ENCODE data around the gene ZNF708.
"Not testable (repeated sequence)": the region's sequence is repeated elsewhere in the genome, so short reads cannot be mapped to it uniquely, and the experiment has no call there.

ZNF708 gene

DNA sequence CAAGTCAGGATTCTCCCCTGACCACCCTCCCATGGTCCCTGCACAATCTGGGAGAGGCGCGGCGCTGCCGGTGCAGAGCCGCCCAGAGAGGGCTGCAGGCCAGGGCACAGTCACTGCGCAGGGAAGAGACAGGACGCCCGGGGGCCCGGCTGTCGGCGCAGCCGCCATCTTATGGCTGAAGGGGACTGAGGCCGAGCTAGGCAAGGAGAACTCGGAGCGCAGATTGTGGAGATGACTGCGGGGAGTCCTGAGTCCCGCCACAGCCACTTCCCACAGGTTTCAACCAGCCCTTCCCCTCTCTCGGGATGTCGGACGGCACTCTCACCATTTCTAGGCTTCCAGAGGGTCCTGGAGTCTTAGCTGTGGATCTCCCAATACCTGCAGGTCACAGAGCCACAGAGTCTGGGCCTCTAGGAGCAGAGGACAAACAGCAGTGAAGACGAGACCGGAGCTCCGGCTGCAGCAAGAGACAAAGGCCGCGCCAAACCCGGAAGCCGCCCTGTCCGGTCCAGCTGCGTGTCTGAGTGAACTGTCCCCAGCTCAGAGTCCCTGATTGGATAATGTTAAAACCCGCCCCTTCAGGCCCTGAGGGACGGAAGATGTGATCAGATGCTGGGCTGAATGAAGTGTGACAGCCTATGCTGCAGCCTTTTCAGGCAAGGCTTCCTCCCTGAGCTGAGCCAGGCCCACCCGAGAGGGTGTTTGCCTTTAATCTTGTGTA, at the start of gene ZNF708:
ZNF708 (minus strand) TSS at position 526 of the 721 bp plus-strand sequence; CDS start at position 328, 198 bp downstream.
- DNase-seq (ENCODE audit: low read depth): peak; percentile 56

DNA sequence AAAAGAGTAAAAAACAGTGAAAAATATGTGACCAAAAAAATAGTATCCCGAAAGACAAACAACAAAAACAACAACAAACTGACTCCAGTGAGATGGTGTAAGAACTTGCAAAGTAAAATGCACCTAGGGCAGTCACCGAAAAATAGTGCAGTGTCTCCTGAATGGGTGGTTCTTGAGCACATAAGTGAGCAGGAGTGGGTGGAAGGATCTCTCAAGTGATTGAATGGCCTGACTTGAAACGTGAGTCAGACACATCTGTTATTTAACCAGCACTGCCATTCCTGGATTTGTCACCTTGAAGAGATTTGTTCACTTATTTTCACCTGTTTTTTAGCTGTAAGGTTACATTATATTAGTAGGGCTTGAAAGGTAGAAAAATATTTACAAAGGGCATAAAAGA, 33.1 kb upstream of the ZNF708 start:
- no peak for DNase-seq (ENCODE audit: low read depth)

DNA sequence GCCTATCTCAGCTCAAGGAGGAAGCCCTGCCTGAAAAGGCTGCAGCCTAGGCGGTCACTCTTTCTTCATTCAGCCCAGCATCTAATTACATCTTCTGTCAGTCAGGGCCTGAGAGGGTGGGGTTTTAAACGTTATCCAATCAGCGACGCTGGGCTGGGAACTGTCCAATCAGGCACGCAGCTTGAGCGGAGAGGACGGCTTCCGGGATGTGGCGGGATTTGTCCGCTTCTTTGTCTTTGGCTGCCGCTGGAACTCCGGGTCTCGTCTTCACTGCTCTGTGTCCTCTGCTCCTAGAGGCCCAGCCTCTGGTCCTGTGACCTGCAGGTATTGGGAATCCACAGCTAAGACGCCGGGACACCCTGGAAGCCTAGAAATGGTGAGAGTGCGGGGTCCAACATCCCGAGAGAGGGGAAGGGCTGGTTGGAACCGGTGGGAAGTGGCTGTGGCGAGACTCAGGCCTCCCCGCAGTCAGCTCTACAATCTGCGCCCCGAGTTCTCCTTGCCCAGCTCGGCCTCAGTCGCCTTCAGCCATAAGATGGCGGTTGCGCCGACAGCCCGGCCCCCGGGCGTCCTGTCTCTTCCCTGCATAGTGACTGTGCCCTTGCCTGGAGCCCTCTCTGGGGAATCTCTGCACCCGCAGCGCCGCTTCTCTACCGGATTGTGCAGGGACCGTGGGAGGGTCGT, 29.7 kb upstream of the ZNF708 start, which contains the start of gene ZNF738:
ZNF738 (plus strand) TSS at position 233 of the 684 bp plus-strand sequence; CDS start at position 374, 141 bp downstream.
- peak; percentile 58 for DNase-seq (ENCODE audit: low read depth)

DNA sequence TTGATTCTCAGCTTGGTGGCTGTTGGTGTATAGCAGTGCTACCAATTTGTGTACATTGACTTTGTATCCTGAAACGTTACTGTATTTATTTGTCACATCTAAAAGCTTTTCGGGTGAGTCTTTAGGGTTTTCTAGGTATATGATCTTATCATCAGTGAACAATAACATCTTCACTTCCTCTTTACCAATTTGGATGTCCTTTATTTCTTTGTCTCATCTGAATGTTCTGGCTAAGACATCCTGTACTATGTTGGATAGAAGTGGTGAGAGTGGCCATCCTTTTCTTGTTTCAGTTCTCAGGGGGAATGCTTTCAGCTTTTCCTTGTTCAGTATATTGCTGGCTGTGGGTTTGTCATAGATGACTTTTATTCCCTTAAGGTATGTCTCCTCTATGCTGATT, 23.6 kb upstream of the ZNF708 start:
- DNase-seq (ENCODE audit: low read depth): no peak

DNA sequence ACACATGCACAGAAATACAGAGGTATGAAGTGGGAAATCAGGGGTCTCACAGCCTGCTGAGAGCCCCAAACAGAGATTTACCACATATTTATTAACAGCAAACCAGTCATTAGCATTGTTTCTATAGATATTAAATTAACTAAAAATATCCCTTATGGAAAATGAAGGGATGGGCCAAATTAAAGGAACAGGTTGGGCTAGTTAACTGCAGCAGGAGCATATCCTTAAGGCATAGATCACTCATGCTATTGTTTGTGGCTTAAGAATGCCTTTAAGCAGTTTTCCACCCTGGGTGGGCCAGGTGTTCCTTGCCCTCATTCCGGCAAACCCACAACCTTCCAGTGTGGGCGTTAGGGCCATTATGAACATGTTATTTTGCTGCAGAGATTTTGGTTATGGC, 15.6 kb upstream of the ZNF708 start:
- not testable (repeated sequence) for DNase-seq (ENCODE audit: low read depth)

DNA sequence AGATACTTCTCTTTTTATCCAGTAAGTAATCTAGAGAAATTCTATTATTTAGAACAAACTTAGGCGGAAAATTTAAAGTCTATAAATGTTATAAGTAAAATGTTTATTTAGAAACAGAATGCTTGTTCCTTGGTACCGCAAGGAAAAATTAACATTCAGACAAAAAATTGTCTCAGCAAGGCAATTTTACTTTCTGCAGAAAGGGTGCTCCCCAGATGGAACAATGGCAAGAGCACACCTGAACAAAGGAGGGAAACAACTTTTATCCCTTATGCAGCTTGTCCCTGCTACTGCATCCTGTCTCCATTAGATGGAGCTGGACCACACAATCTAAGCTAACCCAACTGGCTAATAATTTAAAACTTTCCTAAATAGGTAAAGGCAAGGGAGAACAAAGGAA, 6.5 kb upstream of the ZNF708 start:
- DNase-seq (ENCODE audit: low read depth): no peak

DNA sequence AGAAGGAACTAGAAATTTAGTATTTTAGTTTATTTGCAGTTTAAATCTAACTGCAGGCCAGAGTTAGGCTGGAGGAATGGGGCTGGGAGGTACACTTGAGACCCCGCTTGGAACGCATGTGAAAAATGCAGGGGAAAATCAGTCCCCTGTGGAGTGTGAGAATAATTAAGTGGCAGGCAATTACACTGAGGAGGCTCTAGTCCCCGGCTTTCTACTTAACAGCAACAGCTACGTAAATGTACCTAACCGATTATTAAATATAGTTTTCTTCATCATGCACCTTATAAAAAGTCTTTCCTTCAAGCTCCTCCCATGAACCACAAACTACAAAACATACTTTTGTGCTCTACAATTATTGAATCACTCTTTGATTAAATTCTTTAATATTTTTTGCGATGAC, 804 bp downstream of the ZNF708 start:
- DNase-seq (ENCODE audit: low read depth): no peak

DNA sequence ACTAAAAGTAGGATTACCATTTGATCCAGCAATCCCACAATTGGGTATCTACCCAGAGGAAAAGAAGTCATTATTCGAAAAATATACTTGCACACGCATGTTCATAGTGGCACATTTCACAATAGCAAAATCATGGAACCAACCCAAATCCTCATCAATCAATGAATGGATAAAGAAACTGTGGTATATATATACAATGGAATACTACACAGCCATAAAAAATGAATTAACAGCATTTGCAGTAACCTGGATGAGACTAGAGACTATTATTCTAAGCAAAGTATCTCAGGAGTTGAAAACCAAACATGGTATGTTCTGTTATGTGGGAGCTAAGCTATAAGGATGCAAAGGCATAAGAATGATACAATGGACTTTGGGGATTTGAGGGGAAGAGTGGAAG, 3.0 kb downstream of the ZNF708 start:
- DNase-seq (ENCODE audit: low read depth): no peak

DNA sequence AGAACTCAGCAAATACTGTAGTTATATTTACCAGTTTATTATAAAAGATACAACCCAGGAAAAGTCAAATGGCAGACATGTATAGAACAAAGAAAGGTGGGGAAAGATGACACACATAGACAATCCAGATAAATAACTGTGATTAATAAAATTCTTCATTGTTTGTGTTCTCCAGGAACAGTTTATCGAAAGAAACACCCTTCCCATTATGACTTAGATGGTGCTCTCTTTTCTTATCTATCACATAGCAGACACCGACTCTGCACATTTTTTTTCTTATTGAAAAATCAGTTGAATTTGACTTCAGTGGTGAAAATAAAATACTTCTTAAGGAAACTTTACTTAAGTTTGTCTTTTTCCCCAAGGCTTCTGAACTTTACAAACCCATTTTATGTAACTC, 6.2 kb downstream of the ZNF708 start:
- no peak for DNase-seq (ENCODE audit: low read depth)

DNA sequence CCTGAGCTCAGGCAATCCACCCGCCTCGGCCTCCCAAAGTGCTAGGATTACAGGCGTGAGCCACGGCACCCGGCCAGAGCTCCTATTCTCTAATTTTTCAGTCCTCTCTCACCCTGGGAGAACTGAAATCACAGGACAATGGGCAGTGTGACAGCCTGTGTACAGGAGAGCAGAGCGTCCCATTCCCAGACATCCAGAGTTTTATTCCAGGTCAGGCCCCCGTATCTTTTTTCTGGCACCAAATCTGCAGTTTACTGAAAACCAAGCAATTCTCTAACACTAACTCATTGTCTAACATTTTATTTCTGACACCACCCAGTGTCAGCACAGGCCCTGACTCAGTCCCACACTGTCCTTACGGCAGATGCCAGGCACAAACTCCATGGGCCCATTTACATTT, 6.7 kb downstream of the ZNF708 start:
- DNase-seq (ENCODE audit: low read depth): no peak

DNA sequence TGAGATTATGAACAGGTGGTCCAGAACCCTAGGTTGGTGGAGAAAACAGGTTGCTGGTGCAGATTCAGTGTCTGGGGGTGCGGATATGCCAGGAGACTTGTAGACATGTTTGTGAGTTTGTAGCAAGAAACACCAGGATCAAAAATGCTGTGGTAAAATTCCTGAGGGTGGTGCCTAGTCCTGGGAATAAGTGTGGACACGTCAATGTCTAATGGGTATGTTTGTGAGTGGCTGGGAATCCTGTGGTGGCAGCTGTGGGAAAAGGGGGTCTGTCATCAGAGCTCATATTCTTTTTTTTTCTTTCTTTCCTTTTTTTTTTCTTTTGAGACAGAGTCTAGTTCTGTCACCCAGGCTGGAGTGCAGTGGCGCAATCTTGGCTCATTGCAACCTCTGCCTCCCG, 7.2 kb downstream of the ZNF708 start:
- DNase-seq (ENCODE audit: low read depth): no peak

DNA sequence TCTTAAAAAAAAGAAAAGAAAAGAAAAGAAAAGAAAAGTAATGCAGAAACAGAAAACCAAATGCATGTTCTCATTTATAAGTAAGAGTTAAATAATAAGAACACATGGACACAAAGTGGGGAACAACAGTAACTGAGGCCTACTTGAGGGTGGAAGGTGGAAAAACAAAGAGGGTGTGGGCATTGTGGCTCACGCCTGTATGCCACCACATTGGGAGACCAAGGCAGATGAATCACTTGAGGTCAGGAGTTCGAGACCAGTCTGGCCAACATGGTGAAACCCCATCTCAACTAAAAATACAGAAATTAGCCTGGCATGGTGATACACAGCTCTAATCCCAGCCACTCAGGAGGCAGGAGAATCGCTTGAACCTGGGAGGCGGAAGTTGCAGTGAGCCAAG, 8.1 kb downstream of the ZNF708 start:
- no peak for DNase-seq (ENCODE audit: low read depth)

DNA sequence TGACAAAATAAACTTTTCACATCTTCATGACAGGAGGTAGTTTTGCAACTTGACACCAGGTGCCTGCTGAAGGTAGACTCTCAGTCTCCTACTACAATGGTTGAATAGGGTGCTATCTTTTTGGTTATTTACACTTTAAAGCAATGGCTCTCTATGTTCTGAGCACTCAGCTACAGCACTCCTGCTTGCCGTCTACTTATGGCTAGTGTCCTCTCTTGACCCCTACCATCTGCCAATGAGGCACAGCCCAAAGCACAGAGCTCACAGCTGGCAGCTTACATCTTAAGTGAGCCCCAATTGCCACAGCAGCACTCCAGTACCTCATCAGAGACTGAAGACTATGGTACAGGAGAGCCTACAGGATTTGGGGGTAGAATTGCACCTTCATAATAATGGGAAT, 11.4 kb downstream of the ZNF708 start:
- no peak for DNase-seq (ENCODE audit: low read depth)

DNA sequence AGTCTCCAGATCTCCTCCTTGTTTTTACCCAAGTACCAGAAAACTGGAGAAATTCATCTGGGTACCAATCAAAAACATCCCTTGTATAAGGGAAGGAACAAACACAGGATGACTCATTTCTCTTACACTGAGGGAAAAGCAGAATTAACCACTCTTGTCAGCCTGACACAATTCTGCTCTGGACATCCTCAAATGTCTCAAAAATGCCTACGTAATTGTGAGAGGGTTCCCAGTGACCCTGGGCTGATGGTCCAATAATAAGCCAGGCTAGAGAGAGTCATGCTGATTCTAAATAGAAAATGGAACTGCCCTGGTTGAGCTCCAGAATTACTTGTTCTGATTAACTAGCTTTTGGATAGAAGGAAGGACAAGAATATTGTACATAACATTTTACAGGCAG, 14.5 kb downstream of the ZNF708 start:
- no peak for DNase-seq (ENCODE audit: low read depth)

DNA sequence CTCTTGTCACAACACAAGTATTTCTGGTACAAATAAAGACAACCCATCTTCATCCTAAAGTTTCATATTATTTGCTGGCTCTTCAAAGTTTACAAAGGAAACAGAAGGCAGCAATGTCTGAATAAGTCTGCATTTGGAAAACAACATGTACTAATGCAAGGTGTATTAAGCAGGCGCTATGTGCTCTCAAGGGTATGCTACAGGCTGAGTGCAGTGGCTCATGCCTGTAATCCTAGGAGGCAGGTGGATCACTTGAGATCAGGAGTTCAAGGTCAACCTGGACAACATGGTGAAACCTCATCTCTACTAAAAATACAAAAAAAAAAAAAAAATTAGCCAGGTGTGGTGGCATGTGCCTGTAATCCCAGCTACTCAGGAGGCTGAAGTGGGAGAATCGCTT, 16.4 kb downstream of the ZNF708 start:
- DNase-seq (ENCODE audit: low read depth): not testable (repeated sequence)

DNA sequence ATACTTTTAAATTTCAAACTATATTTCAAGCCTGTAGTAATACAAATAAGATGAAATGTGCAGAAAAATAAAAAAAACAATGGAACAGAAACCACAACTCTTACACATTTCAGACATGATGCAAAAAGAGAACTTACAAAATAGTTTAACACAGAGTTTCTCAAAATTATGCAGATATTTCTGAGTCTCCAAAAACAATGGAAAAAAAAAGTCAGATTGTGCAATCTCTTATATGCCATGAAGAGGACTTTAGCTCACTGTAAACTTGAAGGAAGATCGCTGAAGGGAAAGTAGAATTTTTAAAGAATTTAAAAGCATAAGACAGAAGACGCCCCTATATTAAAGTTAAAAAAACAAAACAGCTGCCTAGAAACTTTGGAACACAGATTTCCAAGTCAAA, 20.4 kb downstream of the ZNF708 start:
- no peak for DNase-seq (ENCODE audit: low read depth)

DNA sequence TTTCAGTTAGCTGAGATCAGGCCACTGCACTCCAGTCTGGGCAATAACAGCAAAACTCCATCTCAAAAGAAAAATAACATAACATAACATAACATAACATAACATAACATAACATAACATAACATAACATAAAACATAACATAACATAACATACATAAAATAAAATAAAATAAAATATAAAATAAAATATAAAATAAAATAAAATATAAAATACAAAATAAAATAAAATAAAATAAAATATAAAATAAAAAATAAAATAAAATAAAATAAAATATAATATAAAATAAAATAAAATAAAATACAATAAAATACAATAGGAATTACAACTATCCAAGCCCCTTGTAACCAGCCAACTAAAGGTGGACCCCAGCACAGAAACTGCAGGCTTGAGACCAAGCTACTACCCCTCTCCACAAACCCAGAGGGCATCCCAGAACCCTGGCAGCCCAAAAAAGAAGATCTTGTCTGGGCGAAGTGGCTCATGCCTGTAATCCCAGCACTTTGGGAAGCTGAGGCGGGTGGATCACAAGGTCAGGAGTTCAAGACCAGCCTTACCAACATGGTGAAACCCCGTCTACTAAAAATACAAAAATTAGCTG, 22.2 kb downstream of the ZNF708 start:
- DNase-seq (ENCODE audit: low read depth): not testable (repeated sequence)

DNA sequence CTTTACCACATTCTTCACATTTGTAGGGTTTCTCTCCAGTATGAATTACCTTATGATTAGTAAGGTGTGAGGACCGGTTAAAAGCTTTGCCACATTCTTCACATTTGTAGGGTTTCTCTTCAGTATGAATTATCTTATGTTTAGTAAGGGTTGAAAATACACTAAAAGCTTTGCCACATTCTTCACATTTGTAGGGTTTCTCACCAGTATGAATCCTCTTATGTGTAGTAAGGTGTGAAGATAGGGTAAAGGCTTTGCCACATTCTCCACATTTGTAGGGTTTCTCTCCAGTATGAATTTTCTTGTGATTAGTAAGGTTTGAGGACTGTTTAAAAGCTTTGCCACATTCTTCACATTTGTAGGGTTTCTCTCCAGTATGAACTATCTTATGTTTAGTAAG, 35.4 kb downstream of the ZNF708 start:
- not testable (repeated sequence) for DNase-seq (ENCODE audit: low read depth)

DNA sequence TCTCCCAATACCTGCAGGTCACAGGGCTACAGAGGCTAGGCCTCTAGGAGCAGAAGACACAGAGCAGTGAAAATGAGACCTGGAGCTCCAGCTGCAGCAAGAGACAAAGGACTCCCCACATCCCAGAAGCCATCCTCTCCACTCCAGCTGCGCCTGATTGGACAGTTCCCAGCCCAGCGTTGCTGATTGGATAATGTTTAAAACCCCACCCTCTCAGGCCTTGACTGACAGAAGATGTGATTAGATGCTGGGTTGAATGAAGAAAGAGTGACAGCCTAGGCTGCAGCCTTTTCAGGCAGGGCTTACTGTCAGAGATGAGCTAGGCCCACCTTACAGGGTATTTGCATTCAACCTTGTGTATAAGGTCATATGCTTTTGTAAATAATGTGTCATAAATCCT, 59.4 kb downstream of the ZNF708 start:
- no peak for DNase-seq (ENCODE audit: low read depth)

DNA sequence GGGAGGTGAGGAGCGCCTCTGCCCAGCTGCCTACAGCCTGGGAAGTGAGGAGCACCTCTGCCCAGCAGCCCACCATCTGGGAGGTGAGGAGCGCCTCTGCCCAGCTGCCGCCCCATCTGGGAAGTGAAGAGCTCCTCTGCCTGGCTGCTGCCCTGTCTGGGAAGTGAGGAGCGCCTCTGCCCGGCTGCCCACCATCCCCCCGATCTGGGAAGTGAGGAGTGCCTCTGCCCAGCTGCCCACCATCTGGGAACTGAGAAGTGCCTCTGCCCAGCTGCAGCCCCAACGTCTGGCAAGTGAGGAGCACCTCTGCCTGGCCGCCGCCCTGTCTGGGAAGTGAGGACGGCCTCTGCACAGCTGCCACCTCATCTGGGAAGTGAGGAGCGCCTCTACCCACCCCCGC, 64.3 kb downstream of the ZNF708 start:
- DNase-seq (ENCODE audit: low read depth): no peak

DNA sequence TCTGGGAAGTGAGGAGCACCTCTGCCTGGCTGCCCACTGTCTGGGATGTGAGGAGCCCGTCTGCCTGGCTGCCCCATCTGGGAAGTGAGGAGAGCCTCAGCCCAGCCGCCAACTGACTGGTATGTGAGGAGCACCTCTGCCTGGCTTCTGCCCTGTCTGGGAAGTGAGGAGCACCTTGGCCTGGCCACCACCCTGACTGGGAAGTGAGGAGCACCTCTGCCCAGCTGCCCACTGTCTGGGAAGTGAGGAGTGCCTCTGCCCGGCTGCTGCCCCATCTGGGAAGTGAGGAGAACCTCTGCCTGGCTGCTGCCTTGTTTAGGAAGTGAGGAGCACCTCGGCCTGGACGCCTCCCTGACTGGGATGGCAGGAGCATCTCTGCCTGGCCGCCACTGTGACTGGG, 64.8 kb downstream of the ZNF708 start:
- no peak for DNase-seq (ENCODE audit: low read depth)

DNA sequence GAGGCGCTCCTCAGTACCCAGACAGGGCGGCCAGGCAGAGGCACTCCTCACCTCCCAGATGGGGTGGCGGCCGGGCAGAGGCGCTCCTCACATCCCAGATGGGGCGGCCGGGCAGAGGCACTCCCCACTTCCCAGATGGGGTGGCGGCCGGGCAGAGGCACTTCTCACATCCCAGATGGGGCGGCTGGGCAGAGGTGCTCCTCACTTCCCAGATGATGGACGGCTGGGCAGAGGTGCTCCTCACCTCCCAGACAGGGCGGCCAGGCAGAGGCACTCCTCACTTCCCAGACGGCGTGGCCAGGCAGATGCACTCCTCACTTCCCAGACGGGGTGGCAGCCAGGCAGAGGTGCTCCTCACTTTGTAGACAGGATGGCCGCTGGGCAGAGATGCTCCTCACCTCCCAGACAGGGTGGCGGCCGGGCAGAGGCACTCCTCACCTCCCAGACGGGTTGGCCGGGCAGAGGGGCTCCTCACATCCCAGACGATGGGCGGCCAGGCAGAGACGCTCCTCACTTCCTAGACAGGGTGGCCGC, 68.3 kb downstream of the ZNF708 start:
- DNase-seq (ENCODE audit: low read depth): not testable (repeated sequence)
